H9 (cell line): Measurements from ENCODE around the gene TEX22. TPM values are rescaled to one million over a fixed set of nuclear protein-coding genes. Genes with fewer than 3 reads are reported as not detected.

Source experiments
- DNase-seq: peaks from one replicate; pipeline ENCODE4 v3.0.0-alpha.2; 2017
- H2AFZ ChIP-seq: one replicate; pipeline ENCODE4 v1.6.1; 2013; ENCODE audit warnings: mild to moderate bottlenecking, low read length, control low read depth, moderate library complexity
- H2AK5ac ChIP-seq: 2 replicates; pipeline ENCODE4 v1.6.1; 2013; ENCODE audit warnings: low read length, control low read depth, mixed read lengths; ENCODE audit not compliant: insufficient read length
- H2BK120ac ChIP-seq: one replicate; pipeline ENCODE4 v1.6.1; 2013; ENCODE audit warnings: low read depth, mild to moderate bottlenecking, low read length, control low read depth, inconsistent platforms; ENCODE audit not compliant: poor library complexity, severe bottlenecking
- H2BK12ac ChIP-seq: 2 replicates; pipeline ENCODE4 v1.6.1; 2013; ENCODE audit warnings: low read length, control low read depth, mixed read lengths, low read depth; ENCODE audit not compliant: insufficient read length
- H2BK15ac ChIP-seq: 2 replicates; pipeline ENCODE4 v1.6.1; 2013; ENCODE audit warnings: low read depth, low read length, control low read depth
- H2BK20ac ChIP-seq: one replicate; pipeline ENCODE4 v1.6.1; 2013; ENCODE audit warnings: low read depth, mild to moderate bottlenecking, low read length, control low read depth, inconsistent platforms; ENCODE audit not compliant: poor library complexity, severe bottlenecking
- H2BK5ac ChIP-seq: 2 replicates; pipeline ENCODE4 v1.6.1; 2013; ENCODE audit warnings: low read length, control low read depth, mixed read lengths; ENCODE audit not compliant: insufficient read length
- H3K14ac ChIP-seq: 2 replicates; pipeline ENCODE4 v1.6.1; 2013; ENCODE audit warnings: low read length, control low read depth; ENCODE audit not compliant: insufficient read depth
- H3K18ac ChIP-seq: 2 replicates; pipeline ENCODE4 v1.6.1; 2013; ENCODE audit warnings: low read depth, mild to moderate bottlenecking, mixed read lengths, low read length, control low read depth; ENCODE audit not compliant: insufficient read length
- H3K23ac ChIP-seq: 2 replicates; pipeline ENCODE4 v1.6.1; 2013; ENCODE audit warnings: low read length, control low read depth, mixed read lengths, low read depth; ENCODE audit not compliant: insufficient read length
- H3K23me2 ChIP-seq: 2 replicates; pipeline ENCODE4 v1.6.1; 2013; ENCODE audit warnings: low read depth, mild to moderate bottlenecking, mixed read lengths, low read length, control low read depth; ENCODE audit not compliant: insufficient read length, poor library complexity, severe bottlenecking
- H3K27ac ChIP-seq: 2 replicates; pipeline ENCODE4 v1.5.1; 2013; ENCODE audit warnings: low read length, control low read depth, mixed read lengths, low read depth; ENCODE audit not compliant: insufficient read length
- H3K27me3 ChIP-seq: 2 replicates; pipeline ENCODE4 v1.6.1; 2013; ENCODE audit warnings: low read length, control low read depth, inconsistent platforms; ENCODE audit not compliant: insufficient read depth
- H3K4ac ChIP-seq: 2 replicates; pipeline ENCODE4 v1.6.1; 2013; ENCODE audit warnings: low read depth, mild to moderate bottlenecking, control low read depth, inconsistent platforms, low read length, moderate library complexity
- H3K4me1 ChIP-seq: 2 replicates; pipeline ENCODE4 v1.6.1; 2013; ENCODE audit warnings: low read length, control low read depth, inconsistent platforms; ENCODE audit not compliant: insufficient read depth
- H3K4me2 ChIP-seq: 2 replicates; pipeline ENCODE4 v1.6.1; 2013; ENCODE audit warnings: low read length, control low read depth, mixed read lengths; ENCODE audit not compliant: insufficient read length, insufficient read depth
- H3K56ac ChIP-seq: 2 replicates; pipeline ENCODE4 v1.6.1; 2013; ENCODE audit warnings: low read depth, mild to moderate bottlenecking, mixed read lengths, low read length, control low read depth; ENCODE audit not compliant: insufficient read length
- H3K79me1 ChIP-seq: 2 replicates; pipeline ENCODE4 v1.6.1; 2013; ENCODE audit warnings: low read depth, mild to moderate bottlenecking, moderate library complexity, low read length, control low read depth, inconsistent platforms; ENCODE audit not compliant: insufficient read depth, poor library complexity, severe bottlenecking
- H3K79me2 ChIP-seq: 2 replicates; pipeline ENCODE4 v1.6.1; 2013; ENCODE audit warnings: low read length, control low read depth, inconsistent platforms; ENCODE audit not compliant: insufficient read depth
- H3K9ac ChIP-seq: 2 replicates; pipeline ENCODE4 v1.6.1; 2013; ENCODE audit warnings: low read length, control low read depth, mixed read lengths; ENCODE audit not compliant: insufficient read length; ENCODE audit errors: extremely low read depth
- H3K9me3 ChIP-seq: one replicate; pipeline ENCODE4 v1.6.1; 2013; ENCODE audit warnings: low read depth, low read length, inconsistent platforms; ENCODE audit not compliant: control insufficient read depth
- H3T11ph ChIP-seq: one replicate; pipeline ENCODE4 v1.6.1; 2013; ENCODE audit warnings: mild to moderate bottlenecking, low read length, control low read depth, inconsistent platforms
- H4K20me1 ChIP-seq: one replicate; pipeline ENCODE4 v1.6.1; 2013; ENCODE audit not compliant: control insufficient read depth, insufficient read length, insufficient read depth
- H4K5ac ChIP-seq: 2 replicates; pipeline ENCODE4 v1.6.1; 2013; ENCODE audit warnings: low read depth, mild to moderate bottlenecking, mixed read lengths, low read length, control low read depth; ENCODE audit not compliant: insufficient read length
- H4K8ac ChIP-seq: replicated peaks from 2 replicates; pipeline ENCODE4 v1.6.1; 2013; ENCODE audit warnings: low read length, control low read depth, mixed read lengths, low read depth; ENCODE audit not compliant: insufficient read length
- H4K91ac ChIP-seq: 2 replicates; pipeline ENCODE4 v1.6.1; 2013; ENCODE audit warnings: low read depth, mild to moderate bottlenecking, moderate library complexity, mixed read lengths, low read length, control low read depth; ENCODE audit not compliant: insufficient read length
- H3K27ac Mint-ChIP-seq, 3 experiments: 2 replicates in 2 of 3; 3 replicates in 1 of 3; pipeline ENCODE4 v1.8.0; 2020 to 2021; ENCODE audit warnings: mixed read lengths in 3 of 3, mild to moderate bottlenecking in 1 of 3, moderate library complexity in 1 of 3
- H3K27me3 Mint-ChIP-seq: 2 replicates; pipeline ENCODE4 v1.8.0; 2021; ENCODE audit warnings: low read depth, mild to moderate bottlenecking, moderate library complexity, mixed read lengths
- H3K36me3 Mint-ChIP-seq, 3 experiments: 2 replicates in 2 of 3; 3 replicates in 1 of 3; pipeline ENCODE4 v1.8.0; 2020 to 2021; ENCODE audit warnings: low read depth in 3 of 3, mixed read lengths in 3 of 3; ENCODE audit not compliant: insufficient read depth in 1 of 3
- H3K4me1 Mint-ChIP-seq, 2 experiments: 2 replicates each; pipeline ENCODE4 v1.8.0; 2020; ENCODE audit warnings: mixed read lengths in 2 of 2
- H3K4me3 Mint-ChIP-seq, 2 experiments: 2 replicates in 1 of 2; 3 replicates in 1 of 2; pipeline ENCODE4 v1.8.0; 2020 to 2021; ENCODE audit warnings: mild to moderate bottlenecking in 2 of 2, mixed read lengths in 2 of 2, moderate library complexity in 1 of 2
- H3K9me3 Mint-ChIP-seq, 2 experiments: 2 replicates in 1 of 2; 3 replicates in 1 of 2; pipeline ENCODE4 v1.8.0; 2020; ENCODE audit warnings: mild to moderate bottlenecking in 2 of 2, mixed read lengths in 2 of 2, moderate library complexity in 1 of 2
- CTCF ChIP-seq: fragments of 200-600 bp; sonication (generic); conservative IDR thresholded peaks from 3 replicates; pipeline ENCODE4 v1.8.0; 2021; ENCODE audit warnings: antibody characterized with exemption, mild to moderate bottlenecking
- WGBS: extraction: QIAGEN DNeasy Blood & Tissue Kit; methylation state at CpG from one replicate; pipeline ENCODE4 v1.1.7; 2013; ENCODE audit warnings: missing lambda C conversion rate, low lambda C conversion rate, mixed read lengths; ENCODE audit not compliant: insufficient read length; ENCODE audit errors: extremely low coverage; 5-methylcytosine and 5-hydroxymethylcytosine counted together
- total RNA-seq: library from RNA; stranded (reverse); gene quantifications from 2 replicates; pipeline ENCODE4 v1.2.1, GENCODE V29; 2021

The TEX22 gene
- total RNA-seq, 1 experiment from 2014 or later = 0.83 TPM

- no peak for TF ChIP-seq CTCF
- H3T11ph ChIP-seq = no peak overlapping the region
- H2BK5ac ChIP-seq = no peak overlapping the region
- no peak overlapping the region for H3K27ac ChIP-seq
- peaks cover 1 to 12% (median 5%) of the 10 kb centered on the region in 3 experiments; a peak in 5 of 7 replicates for H3K36me3 Mint-ChIP-seq
- H2BK120ac ChIP-seq = no peak overlapping the region
- no peak overlapping the region for H2AK5ac ChIP-seq
- peaks cover 12 to 17% of the 10 kb centered on the region in 2 experiments for H3K4me1 Mint-ChIP-seq
- no peak overlapping the region for H3K4me2 ChIP-seq
- no peak overlapping the region for H3K27ac Mint-ChIP-seq
- no peak overlapping the region for H3K4me3 Mint-ChIP-seq
- H3K9ac ChIP-seq = no peak overlapping the region
- H2BK15ac ChIP-seq = no peak overlapping the region
- H4K5ac ChIP-seq = no peak overlapping the region
- DNase-seq = no peak
- no peaks in the 10 kb centered on the region for H3K79me2 ChIP-seq
- no peaks in the 10 kb centered on the region for H3K23me2 ChIP-seq
- H3K27me3 ChIP-seq = no peaks in the 10 kb centered on the region
- H3K4me1 ChIP-seq = no peaks in the 10 kb centered on the region
- no peaks in the 10 kb centered on the region for H3K9me3 Mint-ChIP-seq
- H4K8ac ChIP-seq = no peak overlapping the region
- no peaks in the 10 kb centered on the region for H3K9me3 ChIP-seq
- H3K56ac ChIP-seq = no peak overlapping the region
- peaks cover 4% of the 10 kb centered on the region for H4K20me1 ChIP-seq
- no peak overlapping the region for H2BK20ac ChIP-seq
- no peak overlapping the region for H2BK12ac ChIP-seq
- no peaks in the 10 kb centered on the region for H3K79me1 ChIP-seq
- no peak overlapping the region for H3K4ac ChIP-seq
- no peak overlapping the region for H2AFZ ChIP-seq
- H3K27me3 Mint-ChIP-seq = no peaks in the 10 kb centered on the region
- H4K91ac ChIP-seq = no peak overlapping the region
- no peak overlapping the region for H3K23ac ChIP-seq
- WGBS = no CpG with 5 or more reads among the region's 20 CpGs
- H3K18ac ChIP-seq = no peak overlapping the region
- H3K14ac ChIP-seq = no peak overlapping the region
Measured at GRCh38 chr14:105354541-105354940, 43.8 kb upstream of the TEX22 start.
